ENCODE results near the gene CACNA2D3.

DNA sequence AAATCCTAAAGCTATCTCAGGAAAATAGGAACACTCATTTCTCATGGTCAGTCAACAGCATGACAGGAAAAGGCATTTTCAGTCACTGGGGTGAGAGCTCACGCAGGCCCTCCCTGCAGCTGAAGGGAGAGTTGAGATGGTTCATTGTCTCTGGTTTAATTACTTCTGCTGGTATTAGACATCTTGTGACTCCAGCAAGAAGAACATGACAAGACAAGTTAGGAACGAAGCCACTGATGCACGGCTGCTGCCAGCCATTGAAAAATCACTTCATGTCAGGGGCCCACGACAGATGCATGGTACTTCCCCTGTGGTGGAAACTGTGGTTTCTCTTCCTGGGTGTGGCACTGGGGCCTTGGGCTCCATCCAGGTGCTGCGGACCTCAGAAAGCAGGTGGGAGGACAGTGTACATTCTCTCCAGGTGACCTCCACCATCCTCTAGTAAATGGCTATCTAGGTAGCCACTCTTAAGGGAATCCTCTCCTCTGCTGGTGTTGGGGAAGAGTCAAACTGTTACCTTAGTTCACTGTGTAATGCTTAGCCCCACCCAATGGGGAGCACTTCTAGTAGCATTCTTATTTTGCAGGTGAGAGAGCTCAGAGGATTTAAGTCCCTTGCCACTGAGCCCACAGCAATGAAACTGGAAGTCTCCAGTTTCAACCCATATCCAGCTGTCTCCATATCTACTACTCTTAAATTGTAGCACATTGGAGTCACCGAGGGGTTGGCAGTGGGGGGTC is 531.3 kb downstream of the CACNA2D3 start:
- TF ChIP-seq, protein P1, sequence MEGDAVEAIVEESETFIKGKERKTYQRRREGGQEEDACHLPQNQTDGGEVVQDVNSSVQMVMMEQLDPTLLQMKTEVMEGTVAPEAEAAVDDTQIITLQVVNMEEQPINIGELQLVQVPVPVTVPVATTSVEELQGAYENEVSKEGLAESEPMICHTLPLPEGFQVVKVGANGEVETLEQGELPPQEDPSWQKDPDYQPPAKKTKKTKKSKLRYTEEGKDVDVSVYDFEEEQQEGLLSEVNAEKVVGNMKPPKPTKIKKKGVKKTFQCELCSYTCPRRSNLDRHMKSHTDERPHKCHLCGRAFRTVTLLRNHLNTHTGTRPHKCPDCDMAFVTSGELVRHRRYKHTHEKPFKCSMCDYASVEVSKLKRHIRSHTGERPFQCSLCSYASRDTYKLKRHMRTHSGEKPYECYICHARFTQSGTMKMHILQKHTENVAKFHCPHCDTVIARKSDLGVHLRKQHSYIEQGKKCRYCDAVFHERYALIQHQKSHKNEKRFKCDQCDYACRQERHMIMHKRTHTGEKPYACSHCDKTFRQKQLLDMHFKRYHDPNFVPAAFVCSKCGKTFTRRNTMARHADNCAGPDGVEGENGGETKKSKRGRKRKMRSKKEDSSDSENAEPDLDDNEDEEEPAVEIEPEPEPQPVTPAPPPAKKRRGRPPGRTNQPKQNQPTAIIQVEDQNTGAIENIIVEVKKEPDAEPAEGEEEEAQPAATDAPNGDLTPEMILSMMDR (IDR thresholded peaks at IDR 0.05; ENCODE audit: insufficient read depth, low read length, poor library complexity, severe bottlenecking), result no peak
- no peak for TF ChIP-seq EZH2phosphoT487 (conservative IDR thresholded peaks at IDR 0.05; ENCODE audit: low read length)

Data from SU-DHL-6 (cell line).